Upper lobe of right lung (tissue), 1 donor: Measurements from ENCODE around the gene ZNF618. TPM values are rescaled to one million over a fixed set of nuclear protein-coding genes. Genes with fewer than 3 reads are reported as not detected.

ENCODE experiments used
- ATAC-seq: fragments of 200-7000 bp; cut with Tn5 transposase; one replicate; pipeline ENCODE4 v1.9.1; 2020; ENCODE audit warnings: mild to moderate bottlenecking, moderate library complexity
- DNase-seq: peaks from one replicate; pipeline ENCODE4 v3.0.0-alpha.2; 2020
- H3K27ac ChIP-seq: fragments of 200-600 bp; one replicate; pipeline ENCODE4 v1.8.0; 2022
- H3K27me3 ChIP-seq: fragments of 200-600 bp; one replicate; pipeline ENCODE4 v1.8.0; 2022; ENCODE audit warnings: mild to moderate bottlenecking
- H3K36me3 ChIP-seq: fragments of 200-600 bp; one replicate; pipeline ENCODE4 v1.8.0; 2022
- H3K4me1 ChIP-seq: fragments of 200-600 bp; one replicate; pipeline ENCODE4 v1.8.0; 2022
- H3K4me3 ChIP-seq: fragments of 200-600 bp; one replicate; pipeline ENCODE4 v1.8.0; 2022; ENCODE audit warnings: mild to moderate bottlenecking
- H3K9me3 ChIP-seq: fragments of 200-600 bp; one replicate; pipeline ENCODE4 v1.8.0; 2022
- intact Hi-C: fragments of 100-400 bp; cut with DNase I; formaldehyde crosslinking; loops from one replicate; pipeline ENCODE4 v1.11.0; 2022
- total RNA-seq: library from RNA; stranded (reverse); fragmentation: NEBNext Ultra II Directional; extraction: Animal tissue kit (Norgen Biotek cat#: 25700); gene quantifications from one replicate; pipeline ENCODE4 v1.2.1, GENCODE V29; 2021
- TF ChIP-seq, protein P1 (sequence below): fragments of 200-600 bp; IDR thresholded peaks from one replicate; pipeline ENCODE4 v1.8.0; 2022; ENCODE audit warnings: antibody characterized with exemption
- donor health status: DM: no; HTN: yes; CAD: no; lungs with severe emphysema.

The ZNF618 gene
- total RNA-seq, 1 donor from 2014 or later, result 9.8 TPM

GRCh38 chr9:113963696-113964494 is 87.8 kb downstream of the ZNF618 start:
- Histone ChIP-seq H3K36me3 (no peaks in the 10 kb centered on the region), H3K27me3 (no peaks in the 10 kb centered on the region), H3K9me3 (no peaks in the 10 kb centered on the region), H3K4me3 (no peak overlapping the region), H3K27ac (no peak overlapping the region), H3K4me1 (no peaks in the 10 kb centered on the region)
- DNase-seq (no peak), ATAC-seq (no peak)
- TF ChIP-seq, protein P1, sequence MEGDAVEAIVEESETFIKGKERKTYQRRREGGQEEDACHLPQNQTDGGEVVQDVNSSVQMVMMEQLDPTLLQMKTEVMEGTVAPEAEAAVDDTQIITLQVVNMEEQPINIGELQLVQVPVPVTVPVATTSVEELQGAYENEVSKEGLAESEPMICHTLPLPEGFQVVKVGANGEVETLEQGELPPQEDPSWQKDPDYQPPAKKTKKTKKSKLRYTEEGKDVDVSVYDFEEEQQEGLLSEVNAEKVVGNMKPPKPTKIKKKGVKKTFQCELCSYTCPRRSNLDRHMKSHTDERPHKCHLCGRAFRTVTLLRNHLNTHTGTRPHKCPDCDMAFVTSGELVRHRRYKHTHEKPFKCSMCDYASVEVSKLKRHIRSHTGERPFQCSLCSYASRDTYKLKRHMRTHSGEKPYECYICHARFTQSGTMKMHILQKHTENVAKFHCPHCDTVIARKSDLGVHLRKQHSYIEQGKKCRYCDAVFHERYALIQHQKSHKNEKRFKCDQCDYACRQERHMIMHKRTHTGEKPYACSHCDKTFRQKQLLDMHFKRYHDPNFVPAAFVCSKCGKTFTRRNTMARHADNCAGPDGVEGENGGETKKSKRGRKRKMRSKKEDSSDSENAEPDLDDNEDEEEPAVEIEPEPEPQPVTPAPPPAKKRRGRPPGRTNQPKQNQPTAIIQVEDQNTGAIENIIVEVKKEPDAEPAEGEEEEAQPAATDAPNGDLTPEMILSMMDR, result no peak
- intact Hi-C loops, result no loop called here

DNA sequence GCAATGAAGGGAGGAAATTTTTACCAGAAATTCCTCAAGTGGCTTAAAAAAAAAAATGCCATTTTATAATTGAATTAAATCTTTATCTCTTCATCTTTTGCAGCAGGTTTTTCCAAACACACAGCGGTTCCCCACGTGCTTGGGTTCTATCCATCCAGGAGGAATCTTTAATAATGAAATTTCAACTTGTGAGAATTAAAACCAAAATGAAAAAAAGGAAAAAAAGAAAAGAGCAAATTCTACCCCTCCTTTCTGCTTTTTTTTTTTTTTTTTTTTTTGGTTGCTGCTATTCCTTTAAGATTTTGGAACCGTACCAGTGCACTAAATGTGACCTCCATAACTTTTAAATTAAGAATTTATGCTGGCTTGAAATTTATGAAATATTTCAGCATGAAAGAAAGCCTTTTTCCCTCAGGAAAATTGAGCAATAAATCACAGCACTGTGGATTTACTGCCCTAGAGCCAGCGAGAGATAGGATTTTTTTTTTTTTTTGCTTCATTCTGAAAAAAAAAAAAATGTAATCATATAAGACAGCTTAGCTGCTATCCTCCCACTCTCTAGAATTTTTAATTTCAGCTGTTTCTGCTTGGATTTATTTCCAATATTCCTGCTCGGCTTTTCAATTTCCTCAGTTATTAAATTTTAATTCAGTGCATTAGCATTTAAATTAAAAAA is 88.5 kb downstream of the ZNF618 start:
- no peaks in the 10 kb centered on the region for H3K4me1 ChIP-seq

GRCh38 chr9:113966394-113966793 is 90.3 kb downstream of the ZNF618 start:
- intact Hi-C loops, result no loop called here
- ATAC-seq, result no peak
- no peak overlapping the region for H3K27ac ChIP-seq

More for the DNA sequence above, 88.5 kb downstream of the ZNF618 start:
- Histone ChIP-seq H3K27me3 (no peaks in the 10 kb centered on the region), H3K36me3 (no peaks in the 10 kb centered on the region), H3K27ac (no peak overlapping the region), H3K4me3 (no peak overlapping the region), H3K9me3 (no peaks in the 10 kb centered on the region)
- ATAC-seq, result no peak
- no peak for DNase-seq
- intact Hi-C loops, result no loop called here
- TF ChIP-seq, protein P1, result no peak

DNA sequence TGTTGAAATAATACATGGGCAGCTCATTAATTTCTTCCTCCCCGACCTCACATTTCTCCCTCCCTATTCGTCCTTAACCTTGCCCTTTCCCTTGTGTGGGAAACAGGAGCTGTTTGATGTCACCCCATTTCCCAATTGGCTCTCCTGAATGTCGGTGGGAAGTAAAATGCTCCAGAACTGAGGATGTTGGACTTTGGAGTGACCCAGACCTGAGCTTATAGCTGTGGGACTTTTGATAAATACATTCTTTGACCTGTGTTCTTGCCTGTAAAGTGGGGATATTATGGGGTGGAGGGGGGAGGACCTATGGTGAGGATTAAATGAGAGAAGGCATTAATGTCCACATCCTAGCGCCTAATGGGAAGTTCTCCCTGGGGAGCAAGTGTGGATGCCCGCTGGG is 91.3 kb downstream of the ZNF618 start:
- ATAC-seq (no peak), DNase-seq (no peak)
- intact Hi-C loops, result no loop called here
- no peaks in the 10 kb centered on the region for H3K4me1 ChIP-seq
- no peak overlapping the region for H3K27ac ChIP-seq
- TF ChIP-seq, protein P1, result no peak
- no peaks in the 10 kb centered on the region for H3K9me3 ChIP-seq
- H3K27me3 ChIP-seq, result no peaks in the 10 kb centered on the region
- H3K36me3 ChIP-seq, result no peaks in the 10 kb centered on the region
- H3K4me3 ChIP-seq, result no peak overlapping the region

More at GRCh38 chr9:113966394-113966793, 90.3 kb downstream of the ZNF618 start:
- Histone ChIP-seq H3K9me3 (no peaks in the 10 kb centered on the region), H3K4me1 (no peaks in the 10 kb centered on the region), H3K27me3 (no peaks in the 10 kb centered on the region), H3K4me3 (no peak overlapping the region), H3K36me3 (no peaks in the 10 kb centered on the region)
- no peak for DNase-seq
- TF ChIP-seq, protein P1, result no peak

DNA sequence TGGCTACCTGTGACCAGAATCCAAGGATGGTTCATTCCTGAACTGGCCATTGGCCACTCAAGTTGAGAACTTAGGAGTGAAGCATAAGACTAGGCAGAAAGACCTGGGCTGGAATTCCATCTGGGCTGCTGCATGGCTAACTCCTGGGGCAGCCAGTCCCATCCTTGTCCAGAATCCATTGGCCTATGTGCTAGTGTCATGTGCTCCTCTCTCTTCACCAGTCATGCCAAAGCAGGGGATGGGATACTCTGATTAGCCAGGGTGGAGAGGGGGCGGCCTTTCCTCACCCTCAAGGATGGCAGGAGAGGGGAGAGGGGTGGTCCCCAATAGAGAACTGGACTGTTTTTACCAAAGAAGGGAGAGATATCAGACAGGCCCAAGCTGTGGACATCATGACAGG is 93.2 kb downstream of the ZNF618 start:
- Histone ChIP-seq H3K4me3 (no peak overlapping the region), H3K36me3 (no peaks in the 10 kb centered on the region), H3K4me1 (no peaks in the 10 kb centered on the region), H3K9me3 (no peaks in the 10 kb centered on the region), H3K27me3 (no peaks in the 10 kb centered on the region), H3K27ac (no peak overlapping the region)
- no peak for DNase-seq
- TF ChIP-seq, protein P1, result no peak
- ATAC-seq, result no peak
- intact Hi-C loops, result no loop called here
